K562 (cell line): ENCODE measurements around the gene CRLF3. TPM values are rescaled to one million over a fixed set of nuclear protein-coding genes. Genes with fewer than 3 reads are reported as not detected.
A peak's percentile ranks its signal among the peaks of the same experiment; 100 is the strongest.

Experiments
- CTCF ChIP-seq, 3 experiments: IDR thresholded peaks in 2 of 3; conservative IDR thresholded peaks in 1 of 3; 2 replicates each; pipeline ENCODE4 v1.5.1; 2011 to 2012; ENCODE audit warnings: low read length in 3 of 3, mild to moderate bottlenecking in 3 of 3, control low read depth in 2 of 3, improper control_type of control experiment in 1 of 3, inconsistent platforms in 1 of 3, low read depth in 1 of 3, mixed read lengths in 1 of 3, moderate library complexity in 1 of 3; ENCODE audit not compliant: insufficient read depth in 2 of 3
- ELF1 ChIP-seq: fragments of 200-800 bp; sonication (Bioruptor generic); IDR thresholded peaks from 2 replicates; pipeline ENCODE4 v1.6.1; 2016; ENCODE audit warnings: missing genetic modification characterization, missing compliant biosample characterization
- GABPB1 ChIP-seq: sonication (generic); formaldehyde crosslinking; IDR thresholded peaks from 2 replicates; pipeline ENCODE4 v1.8.0; 2022; ENCODE audit warnings: mild to moderate bottlenecking, missing genetic modification reagents
- IFI16 ChIP-seq: fragments of 250-450 bp; sonication (Bioruptor Pico); IDR thresholded peaks from 2 replicates; pipeline ENCODE4 v2.1.2; 2022; ENCODE audit warnings: mild to moderate bottlenecking, inconsistent platforms
- POLR2AphosphoS5 ChIP-seq: IDR thresholded peaks from 2 replicates; pipeline ENCODE4 v1.6.1; 2011; ENCODE audit warnings: mild to moderate bottlenecking, low read depth, low read length, moderate library complexity; ENCODE audit not compliant: control insufficient read depth, insufficient read depth
- PRDM10 ChIP-seq: fragments of 450-650 bp; IDR thresholded peaks from 2 replicates; pipeline ENCODE4 v1.6.1; 2018; ENCODE audit not compliant: partially characterized antibody
- RBFOX2 ChIP-seq: fragments of 200-400 bp; formaldehyde crosslinking; IDR thresholded peaks from 2 replicates; pipeline ENCODE4 v1.6.1; 2017; ENCODE audit warnings: low read depth, mild to moderate bottlenecking, low read length, moderate library complexity
- SIX5 ChIP-seq, 2 experiments: IDR thresholded peaks; 2 replicates each; pipeline ENCODE4 v1.6.1; 2011; ENCODE audit warnings: low read length in 2 of 2, borderline replicate concordance in 1 of 2, low read depth in 1 of 2, mild to moderate bottlenecking in 1 of 2, moderate library complexity in 1 of 2; ENCODE audit not compliant: insufficient read depth in 1 of 2
- SMARCC2 ChIP-seq: fragments of 450-650 bp; IDR thresholded peaks from 2 replicates; pipeline ENCODE4 v1.6.1; 2017; ENCODE audit warnings: antibody characterized with exemption, moderate library complexity, mild to moderate bottlenecking, low read depth
- SNAPC5 ChIP-seq: fragments of 250-450 bp; sonication (Bioruptor Pico); IDR thresholded peaks from 2 replicates; pipeline ENCODE4 v1.8.0; 2021; ENCODE audit warnings: moderate library complexity, mild to moderate bottlenecking, inconsistent platforms
- SOX6 ChIP-seq: fragments of 450-650 bp; IDR thresholded peaks from 2 replicates; pipeline ENCODE4 v1.6.1; 2014; ENCODE audit warnings: mild to moderate bottlenecking
- STAT5B ChIP-seq: fragments of 250-450 bp; sonication (Bioruptor Pico); IDR thresholded peaks from 2 replicates; pipeline ENCODE4 v1.8.0; 2021; ENCODE audit warnings: mild to moderate bottlenecking, inconsistent platforms
- TAF1 ChIP-seq: IDR thresholded peaks from 2 replicates; pipeline ENCODE4 v1.6.1; 2011; ENCODE audit warnings: mild to moderate bottlenecking, low read length, moderate library complexity; ENCODE audit not compliant: insufficient read depth, control insufficient read depth, severe bottlenecking; ENCODE audit errors: extremely low read depth
- TAF7 ChIP-seq: fragments of 450-650 bp; IDR thresholded peaks from 2 replicates; pipeline ENCODE4 v1.6.1; 2016; ENCODE audit warnings: missing genetic modification characterization, missing compliant biosample characterization
- polyA plus RNA-seq, 8 experiments: library from polyadenylated mRNA; depleted of rRNA in 4 of 8; stranded (reverse) in 5 of 8; unstranded in 3 of 8; fragments of >200 nt; fragmentation: Nextera tagmentation in 2 of 8; fragmentation: Illumina TruSeq in 1 of 8; extraction: Ambion mirVana in 2 of 8; extraction: Trizol in 1 of 8; gene quantifications; 2 replicates each; pipeline versions ENCODE4 v1.2.1 to v1.2.3, GENCODE V29; 2011 to 2014; ENCODE audit warnings: inconsistent platforms in 1 of 8, missing spikeins in 1 of 8
- total RNA-seq, 7 experiments: library from RNA; depleted of rRNA in 6 of 7; stranded (reverse); fragments of >200 nt in 6 of 7; fragmentation: Illumina TruSeq in 2 of 7; extraction: Trizol in 2 of 7; gene quantifications; 2 replicates each; pipeline versions ENCODE4 v1.2.1 to v1.2.3, GENCODE V29; 2011 to 2021; ENCODE audit warnings: low replicate concordance in 1 of 7
- TF ChIP-seq, protein P1 (sequence below): IDR thresholded peaks from 2 replicates; pipeline ENCODE4 v1.6.1; 2012; ENCODE audit warnings: low read depth, low read length, improper control_type of control experiment, borderline replicate concordance
- TF ChIP-seq, protein P2 (sequence below): sonication (generic); formaldehyde crosslinking; IDR thresholded peaks from 2 replicates; pipeline ENCODE4 v1.8.0; 2022; ENCODE audit warnings: mild to moderate bottlenecking, missing genetic modification reagents
- TF ChIP-seq, protein P3 (sequence below): sonication (generic); formaldehyde crosslinking; IDR thresholded peaks from 2 replicates; pipeline ENCODE4 v1.9.0; 2022; ENCODE audit warnings: mild to moderate bottlenecking, missing genetic modification reagents

Gene CRLF3
- total and polyA plus RNA-seq, 9 of the 15 experiments (the other 6 are each of a cell fraction or from before 2014, with no cell fraction given): 13.2 to 55.9 (median 29.8) TPM

GRCh38 chr17:30824356-30825145, at the start of gene CRLF3 (continued):
- TF ChIP-seq ELF1 (peak; percentile 90), STAT5B (CRISPR knock-in tag) (no peak), SOX6 (peak; percentile 60; the same call in 1 of the 2 replicates), IFI16 (no peak), SMARCC2 (peak; percentile 41; the same call in 1 of the 2 replicates), TAF1 (peak; percentile 92), TAF7 (no peak), SNAPC5 (CRISPR knock-in tag) (no peak), POLR2AphosphoS5 (peak; percentile 72), PRDM10 (no peak), GABPB1 (peak; percentile 82), CTCF (IDR thresholded peaks at IDR 0.05 in 2 of 3, conservative IDR thresholded peaks at IDR 0.05 in 1 of 3; ENCODE audit: insufficient read depth in 2 of 3, low read depth in 1 of 3, low read length in 3 of 3) (peak; percentile 30 to 72 (median 52); a peak in 5 of 6 replicates), RBFOX2 (peak; percentile 94), SIX5 (IDR thresholded peaks at IDR 0.05; ENCODE audit: borderline replicate concordance in 1 of 2, insufficient read depth in 1 of 2, low read depth in 1 of 2, low read length in 2 of 2) (no peak)
- TF ChIP-seq, protein P1, sequence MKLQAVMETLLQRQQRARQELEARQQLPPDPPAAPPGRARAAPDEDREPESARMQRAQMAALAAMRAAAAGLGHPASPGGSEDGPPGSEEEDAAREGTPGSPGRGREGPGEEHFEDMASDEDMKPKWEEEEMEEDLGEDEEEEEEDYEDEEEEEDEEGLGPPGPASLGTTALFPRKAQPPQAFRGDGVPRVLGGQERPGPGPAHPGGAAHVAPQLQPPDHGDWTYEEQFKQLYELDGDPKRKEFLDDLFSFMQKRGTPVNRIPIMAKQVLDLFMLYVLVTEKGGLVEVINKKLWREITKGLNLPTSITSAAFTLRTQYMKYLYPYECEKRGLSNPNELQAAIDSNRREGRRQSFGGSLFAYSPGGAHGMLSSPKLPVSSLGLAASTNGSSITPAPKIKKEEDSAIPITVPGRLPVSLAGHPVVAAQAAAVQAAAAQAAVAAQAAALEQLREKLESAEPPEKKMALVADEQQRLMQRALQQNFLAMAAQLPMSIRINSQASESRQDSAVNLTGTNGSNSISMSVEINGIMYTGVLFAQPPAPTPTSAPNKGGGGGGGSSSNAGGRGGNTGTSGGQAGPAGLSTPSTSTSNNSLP: no peak
- TF ChIP-seq, protein P2, sequence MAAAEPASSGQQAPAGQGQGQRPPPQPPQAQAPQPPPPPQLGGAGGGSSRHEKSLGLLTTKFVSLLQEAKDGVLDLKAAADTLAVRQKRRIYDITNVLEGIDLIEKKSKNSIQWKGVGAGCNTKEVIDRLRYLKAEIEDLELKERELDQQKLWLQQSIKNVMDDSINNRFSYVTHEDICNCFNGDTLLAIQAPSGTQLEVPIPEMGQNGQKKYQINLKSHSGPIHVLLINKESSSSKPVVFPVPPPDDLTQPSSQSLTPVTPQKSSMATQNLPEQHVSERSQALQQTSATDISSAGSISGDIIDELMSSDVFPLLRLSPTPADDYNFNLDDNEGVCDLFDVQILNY: no peak
- TF ChIP-seq, protein P3, sequence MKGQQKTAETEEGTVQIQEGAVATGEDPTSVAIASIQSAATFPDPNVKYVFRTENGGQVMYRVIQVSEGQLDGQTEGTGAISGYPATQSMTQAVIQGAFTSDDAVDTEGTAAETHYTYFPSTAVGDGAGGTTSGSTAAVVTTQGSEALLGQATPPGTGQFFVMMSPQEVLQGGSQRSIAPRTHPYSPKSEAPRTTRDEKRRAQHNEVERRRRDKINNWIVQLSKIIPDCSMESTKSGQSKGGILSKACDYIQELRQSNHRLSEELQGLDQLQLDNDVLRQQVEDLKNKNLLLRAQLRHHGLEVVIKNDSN (CRISPR knock-in tag): no peak
